Tibial nerve (tissue), 3 donors: ENCODE results near the gene PAPPA2.

ENCODE experiments used
- POLR2A ChIP-seq, 2 donors: fragments of 450-650 bp; IDR thresholded peaks; one replicate each; pipeline ENCODE4 v1.6.1; 2017; ENCODE audit warnings: antibody characterized with exemption in 2 of 2, mild to moderate bottlenecking in 2 of 2, moderate library complexity in 2 of 2
- TF ChIP-seq, protein P1 (sequence below), 5 experiments: fragments of 200-600 bp in 3 of 5; fragments of 450-650 bp in 2 of 5; sonication (generic) in 3 of 5; IDR thresholded peaks; one replicate each; pipeline ENCODE4 v1.5.1; 2016 to 2019; ENCODE audit warnings: antibody characterized with exemption in 5 of 5, mild to moderate bottlenecking in 3 of 5, moderate library complexity in 2 of 5

GRCh38 chr1:176745945-176746344 is 283.0 kb downstream of the PAPPA2 start:
- TF ChIP-seq POLR2A (IDR thresholded peaks at IDR 0.05) = no peak
- TF ChIP-seq, protein P1, sequence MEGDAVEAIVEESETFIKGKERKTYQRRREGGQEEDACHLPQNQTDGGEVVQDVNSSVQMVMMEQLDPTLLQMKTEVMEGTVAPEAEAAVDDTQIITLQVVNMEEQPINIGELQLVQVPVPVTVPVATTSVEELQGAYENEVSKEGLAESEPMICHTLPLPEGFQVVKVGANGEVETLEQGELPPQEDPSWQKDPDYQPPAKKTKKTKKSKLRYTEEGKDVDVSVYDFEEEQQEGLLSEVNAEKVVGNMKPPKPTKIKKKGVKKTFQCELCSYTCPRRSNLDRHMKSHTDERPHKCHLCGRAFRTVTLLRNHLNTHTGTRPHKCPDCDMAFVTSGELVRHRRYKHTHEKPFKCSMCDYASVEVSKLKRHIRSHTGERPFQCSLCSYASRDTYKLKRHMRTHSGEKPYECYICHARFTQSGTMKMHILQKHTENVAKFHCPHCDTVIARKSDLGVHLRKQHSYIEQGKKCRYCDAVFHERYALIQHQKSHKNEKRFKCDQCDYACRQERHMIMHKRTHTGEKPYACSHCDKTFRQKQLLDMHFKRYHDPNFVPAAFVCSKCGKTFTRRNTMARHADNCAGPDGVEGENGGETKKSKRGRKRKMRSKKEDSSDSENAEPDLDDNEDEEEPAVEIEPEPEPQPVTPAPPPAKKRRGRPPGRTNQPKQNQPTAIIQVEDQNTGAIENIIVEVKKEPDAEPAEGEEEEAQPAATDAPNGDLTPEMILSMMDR (IDR thresholded peaks at IDR 0.05) = no peak
